22Rv1 (cell line): ENCODE data around the gene IQCE.

Experiments
- H3K27ac ChIP-seq: fragments of 450-650 bp; 2 replicates; pipeline ENCODE4 v1.5.1; 2017
- ZFX ChIP-seq: fragments of 450-650 bp; IDR thresholded peaks from 2 replicates; pipeline ENCODE4 v1.6.1; 2017; ENCODE audit warnings: antibody characterized with exemption, borderline replicate concordance
- TF ChIP-seq, protein P1 (sequence below): fragments of 450-650 bp; IDR thresholded peaks from 2 replicates; pipeline ENCODE4 v1.5.1; 2017; ENCODE audit warnings: mild to moderate bottlenecking

Gene IQCE

DNA sequence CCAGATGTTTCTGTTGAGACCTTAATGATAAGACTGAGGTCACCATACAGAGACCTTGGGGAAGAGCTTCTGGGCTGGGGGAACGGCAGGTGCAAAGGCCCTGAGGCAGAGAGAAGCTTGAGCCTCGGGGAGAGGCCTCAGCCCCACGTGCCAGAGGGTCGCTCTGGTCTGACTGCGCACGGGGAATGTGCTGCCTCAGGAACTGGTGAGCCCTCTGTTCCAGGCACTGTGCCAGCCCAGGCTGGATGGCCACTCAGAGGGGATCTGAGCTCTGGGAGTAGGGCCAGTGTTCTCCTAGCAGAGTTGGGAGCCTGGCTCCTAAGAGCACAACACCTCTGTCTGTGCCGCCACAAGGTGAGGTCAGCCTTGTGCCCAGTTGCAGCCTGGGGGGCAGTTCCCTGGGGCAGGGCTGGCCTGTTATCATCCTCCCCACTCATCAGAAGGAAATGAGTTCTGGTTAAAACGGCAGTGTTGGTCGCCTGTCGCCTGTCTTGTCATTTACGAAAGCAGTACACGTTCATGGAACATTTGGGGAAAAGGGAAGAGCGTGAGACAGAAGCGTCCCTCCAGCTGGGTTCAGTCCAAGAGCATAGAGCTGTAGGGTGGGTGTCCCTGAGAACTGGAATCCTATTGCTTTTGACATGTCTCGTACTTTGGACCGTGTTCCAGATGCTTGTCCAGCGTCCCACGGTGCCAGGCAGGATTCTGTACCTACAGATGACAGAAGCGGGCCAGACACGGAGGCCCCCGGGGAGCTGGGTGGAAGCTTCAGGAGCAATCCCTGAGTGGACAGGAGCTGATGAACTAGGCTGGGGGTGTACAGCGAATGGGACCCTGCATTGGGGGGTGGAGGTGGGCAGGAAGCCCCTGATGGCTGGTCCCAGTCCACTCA is 77.3 kb downstream of the IQCE start:
- no peak overlapping the region for H3K27ac ChIP-seq
- TF ChIP-seq, protein P1, sequence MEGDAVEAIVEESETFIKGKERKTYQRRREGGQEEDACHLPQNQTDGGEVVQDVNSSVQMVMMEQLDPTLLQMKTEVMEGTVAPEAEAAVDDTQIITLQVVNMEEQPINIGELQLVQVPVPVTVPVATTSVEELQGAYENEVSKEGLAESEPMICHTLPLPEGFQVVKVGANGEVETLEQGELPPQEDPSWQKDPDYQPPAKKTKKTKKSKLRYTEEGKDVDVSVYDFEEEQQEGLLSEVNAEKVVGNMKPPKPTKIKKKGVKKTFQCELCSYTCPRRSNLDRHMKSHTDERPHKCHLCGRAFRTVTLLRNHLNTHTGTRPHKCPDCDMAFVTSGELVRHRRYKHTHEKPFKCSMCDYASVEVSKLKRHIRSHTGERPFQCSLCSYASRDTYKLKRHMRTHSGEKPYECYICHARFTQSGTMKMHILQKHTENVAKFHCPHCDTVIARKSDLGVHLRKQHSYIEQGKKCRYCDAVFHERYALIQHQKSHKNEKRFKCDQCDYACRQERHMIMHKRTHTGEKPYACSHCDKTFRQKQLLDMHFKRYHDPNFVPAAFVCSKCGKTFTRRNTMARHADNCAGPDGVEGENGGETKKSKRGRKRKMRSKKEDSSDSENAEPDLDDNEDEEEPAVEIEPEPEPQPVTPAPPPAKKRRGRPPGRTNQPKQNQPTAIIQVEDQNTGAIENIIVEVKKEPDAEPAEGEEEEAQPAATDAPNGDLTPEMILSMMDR = no peak
- TF ChIP-seq ZFX = no peak

DNA sequence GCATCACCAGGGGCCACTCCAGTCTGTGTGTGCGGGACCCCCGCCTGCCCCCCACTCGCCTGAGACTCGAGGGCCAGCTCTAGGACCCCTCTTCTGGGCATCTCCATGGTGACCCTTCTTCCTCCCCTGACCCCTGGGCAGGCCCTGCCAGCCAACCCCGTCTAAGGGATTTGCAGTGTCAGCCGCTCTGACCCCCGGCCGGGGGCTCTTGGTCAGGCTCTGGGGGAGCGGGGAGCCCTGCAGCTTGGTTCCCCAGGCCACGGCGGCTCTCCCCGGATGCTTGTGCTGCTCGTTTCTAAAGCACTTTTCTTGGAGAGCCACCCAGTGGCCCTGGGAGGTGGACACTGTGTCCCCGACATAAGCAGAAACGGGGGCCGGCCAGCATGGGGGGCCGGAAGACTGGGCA is 78.3 kb downstream of the IQCE start:
- H3K27ac ChIP-seq = no peak overlapping the region
- TF ChIP-seq, protein P1 = no peak
- no peak for TF ChIP-seq ZFX

DNA sequence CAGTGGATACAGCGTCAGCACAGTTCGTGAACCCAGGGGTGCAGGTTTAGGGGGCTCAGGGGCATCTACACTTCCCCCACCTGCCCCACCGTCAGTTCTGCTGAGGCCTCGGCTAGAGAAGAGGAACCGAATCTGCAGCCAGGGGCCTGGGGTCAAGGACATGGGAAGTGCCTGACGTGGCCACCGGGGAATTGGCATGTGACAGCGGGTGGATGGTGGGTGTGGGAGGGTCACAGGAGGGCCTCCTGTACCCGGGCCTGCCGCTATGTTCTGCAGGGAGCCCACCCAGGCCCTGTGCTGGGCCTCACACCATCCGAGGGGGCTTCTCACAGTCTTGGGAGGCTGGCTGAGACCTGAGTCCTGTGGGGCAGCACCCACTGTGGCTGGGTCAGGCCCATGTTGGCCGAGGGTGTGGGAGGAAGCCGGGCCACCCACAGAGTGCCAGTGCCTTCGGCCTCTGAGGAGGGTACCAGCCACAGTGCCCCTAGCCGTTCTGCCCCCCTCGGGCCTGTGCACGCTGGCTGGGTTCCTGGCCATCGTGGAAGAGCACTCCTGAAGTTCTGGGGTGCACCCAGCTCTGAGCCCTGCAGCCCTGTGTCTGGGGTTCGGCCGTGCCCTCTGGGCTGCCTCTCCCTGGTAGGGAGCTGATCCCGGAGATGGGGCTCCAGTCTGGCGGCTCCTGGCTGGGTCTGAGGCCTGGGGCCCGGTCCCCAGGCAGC is 78.9 kb downstream of the IQCE start:
- TF ChIP-seq, protein P1 = no peak
- no peak for TF ChIP-seq ZFX
- no peak overlapping the region for H3K27ac ChIP-seq

DNA sequence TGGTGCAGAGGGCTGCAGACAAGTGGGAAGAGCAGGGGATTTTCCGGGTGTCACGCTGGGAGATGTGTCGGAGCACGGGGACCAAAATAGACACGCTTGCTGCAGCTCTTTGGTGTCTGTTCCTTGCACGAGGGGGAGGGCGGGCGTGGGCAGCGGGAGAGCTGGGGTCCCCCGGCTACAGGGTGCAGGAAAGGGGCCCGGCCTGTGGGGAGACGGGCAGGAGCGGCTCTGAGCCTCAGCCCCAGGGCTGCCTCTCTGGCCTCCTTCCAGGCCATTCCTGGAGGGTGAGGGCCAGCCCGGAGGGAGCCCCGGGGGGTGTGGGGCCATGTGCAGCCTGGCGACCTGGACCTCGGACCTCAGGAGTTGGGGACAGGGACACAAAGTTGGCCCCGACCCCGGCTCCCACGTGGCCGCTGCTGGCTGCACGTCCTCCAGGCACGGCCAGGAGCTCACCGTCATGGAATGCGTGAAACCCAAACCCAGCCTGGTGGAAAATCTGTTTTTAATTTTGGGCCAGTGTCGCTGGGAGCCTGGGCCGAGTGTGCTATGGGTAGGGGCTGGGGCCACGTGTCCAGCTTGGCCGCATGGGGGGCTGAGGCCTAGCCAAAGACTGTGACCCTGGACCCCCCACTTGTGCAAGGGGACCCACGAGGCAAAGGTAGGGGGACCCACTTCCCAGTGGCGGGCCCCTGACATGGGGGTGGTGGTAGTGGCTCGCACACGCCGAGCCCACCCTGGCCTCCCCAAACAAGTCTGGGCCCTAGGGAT is 79.6 kb downstream of the IQCE start:
- no peak overlapping the region for H3K27ac ChIP-seq
- TF ChIP-seq, protein P1 = no peak
- TF ChIP-seq ZFX = no peak

DNA sequence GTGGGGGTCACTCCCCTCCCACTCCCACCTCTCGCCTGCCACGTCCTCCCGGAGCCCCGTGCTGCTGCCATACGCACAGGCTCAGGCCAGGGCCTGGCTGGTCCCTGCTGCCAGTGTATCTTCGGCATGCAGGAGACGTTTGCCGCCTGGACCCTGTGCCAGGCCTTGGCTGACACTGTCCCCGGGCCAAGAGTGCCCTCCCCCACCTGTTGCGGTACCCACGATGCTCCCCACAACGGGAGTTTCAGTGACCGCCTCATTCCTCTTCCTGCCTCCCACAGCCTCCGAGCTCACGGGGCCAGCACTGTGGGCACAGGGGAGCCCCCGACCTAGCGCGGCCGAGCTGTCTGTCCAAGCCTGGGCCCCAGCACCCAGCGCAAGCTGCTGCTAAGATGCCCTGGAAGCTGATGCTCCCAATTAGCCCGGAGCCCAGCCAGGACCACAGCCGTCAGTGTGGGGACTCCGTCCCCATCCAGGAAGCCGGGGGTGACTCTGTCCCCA is 80.5 kb downstream of the IQCE start:
- H3K27ac ChIP-seq = no peak overlapping the region
- TF ChIP-seq, protein P1 = no peak
- TF ChIP-seq ZFX = no peak

DNA sequence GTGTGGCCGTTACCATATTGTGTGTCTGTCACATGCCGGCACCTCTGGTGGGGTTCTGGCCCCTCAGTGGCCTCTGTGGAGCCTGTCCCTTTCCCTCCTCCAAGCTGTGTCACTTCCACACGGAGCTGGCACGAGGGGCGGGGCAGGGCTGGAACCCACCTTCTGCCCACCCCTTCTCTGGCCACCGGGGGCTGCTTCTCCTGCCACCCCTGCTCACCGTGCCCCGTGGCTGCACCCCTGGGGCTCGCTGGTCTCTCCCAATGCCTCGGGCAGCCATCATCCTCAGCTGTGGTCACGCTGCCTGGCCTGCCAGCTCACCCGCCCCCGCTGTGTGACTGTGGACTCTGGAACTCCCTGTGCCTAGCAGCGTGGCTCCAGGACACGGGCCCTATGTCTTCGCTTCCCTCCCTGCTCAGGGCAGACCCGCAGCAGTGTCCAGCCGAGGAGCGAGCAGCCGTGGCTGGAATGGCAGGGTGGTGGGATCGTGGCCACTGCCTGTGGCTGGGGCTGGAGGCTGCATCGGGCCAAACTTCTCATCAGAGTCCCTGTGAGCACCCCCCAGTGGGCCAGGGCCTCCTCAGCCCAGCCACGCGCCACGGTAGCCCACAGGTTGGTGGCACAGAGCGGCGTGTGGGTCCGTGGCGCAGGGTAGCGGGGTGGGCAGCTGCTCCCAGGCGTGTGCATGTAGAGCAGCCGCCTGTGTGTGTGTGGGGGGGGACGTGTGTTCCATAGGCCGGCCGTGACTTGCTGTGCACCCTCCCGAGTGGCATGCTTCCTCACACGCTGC is 81.1 kb downstream of the IQCE start:
- TF ChIP-seq, protein P1 = no peak
- no peak for TF ChIP-seq ZFX
- H3K27ac ChIP-seq = no peak overlapping the region
